Prostate gland (tissue), 2 donors: ENCODE data around the gene ITIH1. TPM values are rescaled to one million over a fixed set of nuclear protein-coding genes. Genes with fewer than 3 reads are reported as not detected.

Source experiments
- DNase-seq: peaks from one replicate; pipeline ENCODE4 v3.0.0-alpha.2; 2019; ENCODE audit warnings: low spot score
- H3K27ac ChIP-seq, 2 donors: fragments of 200-600 bp; sonication (generic); 2 replicates each; pipeline ENCODE4 v1.5.1; 2017 to 2019
- H3K27me3 ChIP-seq: fragments of 200-600 bp; sonication (generic); replicated peaks from 2 replicates; pipeline ENCODE4 v1.5.1; 2019; ENCODE audit not compliant: insufficient read depth
- H3K36me3 ChIP-seq, 2 donors: fragments of 200-600 bp; sonication (generic); 1 replicate in 1 of 2; 2 replicates in 1 of 2; pipeline versions ENCODE4 v1.5.1 to v1.8.1; 2017 to 2019
- H3K4me1 ChIP-seq: fragments of 200-600 bp; sonication (generic); replicated peaks from 2 replicates; pipeline ENCODE4 v1.5.1; 2019
- H3K4me3 ChIP-seq, 2 donors: fragments of 200-600 bp; sonication (generic); 2 replicates each; pipeline ENCODE4 v1.5.1; 2017 to 2019
- H3K9me3 ChIP-seq: fragments of 200-600 bp; sonication (generic); 2 replicates; pipeline ENCODE4 v1.5.1; 2017
- CTCF ChIP-seq, 4 experiments: fragments of 200-600 bp in 2 of 4; fragments of 450-650 bp in 2 of 4; sonication (generic) in 2 of 4; IDR thresholded peaks; 1 replicate in 3 of 4; 2 replicates in 1 of 4; pipeline ENCODE4 v1.5.1; 2016 to 2019; ENCODE audit warnings: antibody characterized with exemption in 4 of 4, mild to moderate bottlenecking in 2 of 4, moderate library complexity in 2 of 4
- POLR2A ChIP-seq: fragments of 450-650 bp; IDR thresholded peaks from one replicate; pipeline ENCODE4 v1.6.1; 2016; ENCODE audit warnings: antibody characterized with exemption, mild to moderate bottlenecking
- POLR2AphosphoS5 ChIP-seq: sonication (generic); formaldehyde crosslinking; IDR thresholded peaks from one replicate; pipeline ENCODE4 v1.6.1; 2017; ENCODE audit warnings: antibody characterized with exemption
- WGBS: methylation state at CpG from one replicate; pipeline ENCODE4 v1.1.5; 2018; 5-methylcytosine and 5-hydroxymethylcytosine counted together
- intact Hi-C: fragments of 100-400 bp; cut with DNase I; formaldehyde crosslinking; loops from one replicate; pipeline ENCODE4 v1.14.2; 2022
- total RNA-seq, 2 donors: library from RNA; depleted of rRNA; stranded (reverse); fragments of >200 nt; gene quantifications; one replicate each; pipeline ENCODE4 v1.1.0, GENCODE V29; 2016

ITIH1 gene
- total RNA-seq, 2 donors from 2014 or later, result 3.5 TPM; not detected in 1

DNA sequence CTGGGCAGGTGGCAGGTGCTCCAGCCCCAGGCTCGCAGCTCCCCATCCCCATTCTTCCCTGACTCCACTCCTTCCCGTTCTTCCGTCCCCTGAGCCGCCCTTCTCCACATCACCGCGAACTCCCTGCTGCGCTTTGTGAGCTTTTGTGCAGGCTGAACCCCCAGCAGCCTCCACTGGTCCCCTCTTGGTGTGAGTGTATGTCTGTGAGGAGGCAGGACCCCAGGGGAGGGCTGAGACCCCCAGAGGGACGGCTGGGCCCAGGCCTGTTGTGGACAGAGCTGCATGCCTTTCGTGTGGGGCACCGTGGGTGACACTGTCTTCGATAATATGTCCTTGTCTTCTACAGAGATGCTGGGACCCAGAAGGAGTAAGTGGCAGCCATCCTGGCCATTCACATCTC is 9.8 kb downstream of the ITIH1 start:
- no peak for TF ChIP-seq CTCF (IDR thresholded peaks at IDR 0.05)
- no peak for TF ChIP-seq POLR2A
- no peak for TF ChIP-seq POLR2AphosphoS5

DNA sequence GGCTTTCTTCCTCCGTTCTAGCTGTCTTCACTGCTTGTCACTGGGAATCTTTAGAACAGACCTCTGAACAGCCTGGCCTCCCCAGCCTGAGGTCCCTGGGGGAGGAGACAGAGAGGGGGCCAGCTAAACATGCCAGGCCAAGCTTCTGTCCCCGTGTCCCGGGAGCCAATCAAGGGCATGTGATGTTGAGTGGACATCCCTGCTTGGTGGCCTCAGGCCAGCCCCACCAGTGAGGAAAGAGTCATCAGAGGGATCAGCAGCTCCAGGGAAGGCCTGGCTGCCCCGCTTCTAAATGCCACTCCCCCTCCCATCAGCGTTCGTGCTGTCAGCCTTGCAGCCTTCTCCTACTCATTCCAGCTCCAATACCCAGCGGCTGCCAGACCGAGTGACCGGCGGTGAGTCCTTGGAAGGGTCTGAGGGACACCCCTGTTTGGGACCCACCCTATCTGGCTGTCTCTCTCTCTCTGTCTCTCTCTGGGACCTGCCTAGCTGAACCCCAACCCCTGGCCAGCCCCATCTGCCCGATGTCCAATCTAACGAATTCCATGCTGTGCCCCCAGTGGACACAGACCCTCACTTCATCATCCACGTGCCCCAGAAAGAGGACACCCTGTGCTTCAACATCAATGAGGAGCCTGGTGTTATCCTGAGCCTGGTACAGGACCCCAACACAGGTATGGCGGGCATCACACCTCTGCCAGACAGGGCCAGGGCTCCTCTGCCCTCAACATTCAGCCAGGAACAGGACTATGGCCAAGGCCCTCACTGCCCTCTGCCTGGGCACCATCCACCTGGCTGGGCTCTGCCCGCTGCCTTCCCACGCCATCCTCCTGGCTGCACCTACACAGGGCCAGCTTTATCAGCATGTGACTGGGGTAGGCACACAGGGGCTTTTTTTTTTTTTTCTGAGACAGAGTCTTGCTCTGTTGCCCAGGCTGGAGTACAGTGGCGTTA is 10.6 kb downstream of the ITIH1 start:
- H3K36me3 ChIP-seq, result no peaks in the 10 kb centered on the region
- no peak overlapping the region for H3K4me3 ChIP-seq
- no peak overlapping the region for H3K27ac ChIP-seq
- intact Hi-C loops, result no loop called here
- no peak for DNase-seq
- no peaks in the 10 kb centered on the region for H3K9me3 ChIP-seq
- no peaks in the 10 kb centered on the region for H3K4me1 ChIP-seq
- H3K27me3 ChIP-seq, result no peaks in the 10 kb centered on the region
- TF ChIP-seq CTCF (IDR thresholded peaks at IDR 0.05), result no peak
- no peak for TF ChIP-seq POLR2AphosphoS5
- TF ChIP-seq POLR2A, result no peak
- WGBS, result 73% methylated on average over 17 of the region's 17 CpGs

More for the DNA sequence above, 9.8 kb downstream of the ITIH1 start:
- H3K4me3 ChIP-seq, result no peak overlapping the region
- no peaks in the 10 kb centered on the region for H3K9me3 ChIP-seq
- no peak overlapping the region for H3K27ac ChIP-seq
- H3K36me3 ChIP-seq, result no peaks in the 10 kb centered on the region
- no peaks in the 10 kb centered on the region for H3K4me1 ChIP-seq
- intact Hi-C loops, result no loop called here
- 87% methylated on average over 11 of the region's 11 CpGs for WGBS
- no peak for DNase-seq
- peaks cover under 1% of the 10 kb centered on the region for H3K27me3 ChIP-seq

- Histone ChIP-seq H3K27ac (no peak overlapping the region), H3K27me3 (no peaks in the 10 kb centered on the region), H3K4me3 (no peak overlapping the region), H3K9me3 (no peaks in the 10 kb centered on the region), H3K36me3 (no peaks in the 10 kb centered on the region), H3K4me1 (no peaks in the 10 kb centered on the region)
- intact Hi-C loops, result no loop called here
- DNase-seq, result no peak
- TF ChIP-seq CTCF (IDR thresholded peaks at IDR 0.05), result no peak
- no peak for TF ChIP-seq POLR2A
- TF ChIP-seq POLR2AphosphoS5, result no peak
- WGBS, result 85% methylated on average over 16 of the region's 16 CpGs
Observed at GRCh38 chr3:52788890-52789745, 11.7 kb downstream of the ITIH1 start.

DNA sequence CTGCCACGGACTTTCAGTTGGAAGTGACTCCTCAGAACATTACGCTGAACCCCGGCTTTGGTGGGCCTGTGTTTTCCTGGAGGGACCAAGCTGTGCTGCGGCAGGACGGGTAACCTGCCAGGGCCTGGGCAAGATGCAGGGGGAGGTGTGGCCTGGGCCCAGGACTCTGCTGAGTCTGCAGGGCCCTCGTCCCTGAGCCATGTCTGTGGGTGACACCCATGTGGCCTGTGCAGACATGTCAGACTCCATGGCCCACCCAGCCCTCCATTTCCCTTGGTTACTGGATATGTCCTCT is 12.3 kb downstream of the ITIH1 start:
- no peak for DNase-seq

More for the DNA sequence above, 12.3 kb downstream of the ITIH1 start:
- Histone ChIP-seq H3K36me3 (no peaks in the 10 kb centered on the region), H3K9me3 (no peaks in the 10 kb centered on the region), H3K27me3 (no peaks in the 10 kb centered on the region), H3K27ac (no peak overlapping the region), H3K4me1 (no peaks in the 10 kb centered on the region), H3K4me3 (no peak overlapping the region)
- TF ChIP-seq POLR2A (no peak), POLR2AphosphoS5 (no peak), CTCF (IDR thresholded peaks at IDR 0.05) (no peak)
- intact Hi-C loops, result no loop called here
- WGBS, result 74% methylated on average over 5 of the region's 6 CpGs
